Right ventricle myocardium superior (tissue), 1 donor: ENCODE results near the gene SPNS3. TPM values are rescaled to one million over a fixed set of nuclear protein-coding genes. Genes with fewer than 3 reads are reported as not detected.

Source experiments
- ATAC-seq: fragments of 200-7000 bp; cut with Tn5 transposase; one replicate; pipeline ENCODE4 v1.9.1; 2020; ENCODE audit warnings: mild to moderate bottlenecking; ENCODE audit not compliant: poor library complexity
- DNase-seq: peaks from one replicate; pipeline ENCODE4 v3.0.0-alpha.2; 2020
- intact Hi-C: fragments of 100-400 bp; cut with DNase I; formaldehyde crosslinking; loops from one replicate; pipeline ENCODE4 v1.11.2; 2022
- long read RNA-seq: library from polyadenylated mRNA; unstranded; transcript quantifications from one replicate; pipeline ENCODE4 v2.0.0, GENCODE V29; 2021
- total RNA-seq: library from RNA; stranded (reverse); fragmentation: NEBNext Ultra II Directional; extraction: Animal tissue kit (Norgen Biotek cat#: 25700); gene quantifications from one replicate; pipeline ENCODE4 v1.2.1, GENCODE V29; 2021
- donor health status: DM: no; HTN: yes; CAD: no; lungs with severe emphysema.

The SPNS3 gene
- total RNA-seq = 0.24 TPM
- long read RNA-seq = 0 reads

- ATAC-seq = no peak
- intact Hi-C loops = loop anchor here (10.0 kb wide), 1 partner anchor 61 kb away; the partner anchor contains the start of gene SPNS2
- DNase-seq = no peak
Observed at GRCh38 chr17:4433515-4434031, at the start of gene SPNS3. SPNS3 (plus strand) TSS chr17:4433940; CDS start chr17:4433968, 28 bp downstream.

- no peak for ATAC-seq
Observed at GRCh38 chr17:4386406-4386805, 47.3 kb upstream of the SPNS3 start.

GRCh38 chr17:4387137-4387536 is 46.6 kb upstream of the SPNS3 start:
- DNase-seq = no peak
- intact Hi-C loops = no loop called here
- ATAC-seq = no peak

More at GRCh38 chr17:4386406-4386805, 47.3 kb upstream of the SPNS3 start:
- DNase-seq = no peak
- intact Hi-C loops = no loop called here

- intact Hi-C loops = no loop called here
- ATAC-seq (no peak), DNase-seq (no peak)
Observed at GRCh38 chr17:4389079-4389478, 44.7 kb upstream of the SPNS3 start.

GRCh38 chr17:4393806-4394205 is 39.9 kb upstream of the SPNS3 start:
- DNase-seq = no peak
- no peak for ATAC-seq
- intact Hi-C loops = no loop called here

GRCh38 chr17:4394208-4395110 is 39.3 kb upstream of the SPNS3 start:
- ATAC-seq (no peak), DNase-seq (no peak)
- intact Hi-C loops = no loop called here

GRCh38 chr17:4395111-4395478 is 38.6 kb upstream of the SPNS3 start:
- intact Hi-C loops = no loop called here
- ATAC-seq = no peak
- no peak for DNase-seq

- DNase-seq (no peak), ATAC-seq (no peak)
- intact Hi-C loops = no loop called here
Observed at GRCh38 chr17:4397840-4398239, 35.9 kb upstream of the SPNS3 start.

- no peak for DNase-seq
- intact Hi-C loops = no loop called here
- ATAC-seq = no peak
Observed at GRCh38 chr17:4405038-4405669, 28.6 kb upstream of the SPNS3 start.

- ATAC-seq (no peak), DNase-seq (no peak)
- intact Hi-C loops = no loop called here
Observed at GRCh38 chr17:4405699-4406098, 28.0 kb upstream of the SPNS3 start.

GRCh38 chr17:4406386-4406785 is 27.4 kb upstream of the SPNS3 start:
- intact Hi-C loops = no loop called here
- ATAC-seq (no peak), DNase-seq (no peak)

GRCh38 chr17:4407216-4407615 is 26.5 kb upstream of the SPNS3 start:
- intact Hi-C loops = no loop called here

GRCh38 chr17:4407851-4408250 is 25.9 kb upstream of the SPNS3 start:
- intact Hi-C loops = no loop called here
- DNase-seq (no peak), ATAC-seq (no peak)

More at GRCh38 chr17:4407216-4407615, 26.5 kb upstream of the SPNS3 start:
- DNase-seq (no peak), ATAC-seq (no peak)

GRCh38 chr17:4409659-4410058 is 24.1 kb upstream of the SPNS3 start:
- intact Hi-C loops = loop anchor here (5.0 kb wide), 1 partner anchor 212 kb away; no protein-coding TSS in a partner anchor
- ATAC-seq (no peak), DNase-seq (no peak)

- intact Hi-C loops = loop anchor here (5.0 kb wide), 1 partner anchor 214 kb away; no protein-coding TSS in a partner anchor
- ATAC-seq (no peak), DNase-seq (no peak)
Observed at GRCh38 chr17:4411201-4411600, 22.5 kb upstream of the SPNS3 start.

- DNase-seq (peak; percentile 96), ATAC-seq (peak; percentile 98)
- intact Hi-C loops = loop anchor here (2.0 to 5.0 kb wide), 2 partner anchors 198 to 216 kb away; no protein-coding TSS in a partner anchor
Observed at GRCh38 chr17:4412933-4413831, 20.6 kb upstream of the SPNS3 start.

GRCh38 chr17:4417129-4417667 is 16.5 kb upstream of the SPNS3 start:
- DNase-seq (no peak), ATAC-seq (no peak)
- intact Hi-C loops = no loop called here

- peak; percentile 94 for ATAC-seq
- intact Hi-C loops = loop anchor here (5.0 kb wide), 3 partner anchors 117 to 207 kb away; no protein-coding TSS in a partner anchor
- no peak for DNase-seq
Observed at GRCh38 chr17:4420692-4421131, 13.0 kb upstream of the SPNS3 start.
